HG02610 (cell line): ENCODE measurements around the gene RPL13.

Experiments used
- ATAC-seq: cut with Tn5 transposase; IDR thresholded peaks from one replicate; pipeline ENCODE4 v1.9.1; 2021; ENCODE audit warnings: mild to moderate bottlenecking, moderate library complexity; ENCODE audit not compliant: unreplicated experiment

RPL13 gene

GRCh38 chr16:89544713-89545043 lies 15.8 kb upstream of the RPL13 start:
- ATAC-seq, result no peak

- no peak for ATAC-seq
Observed at GRCh38 chr16:89545044-89545830, 15.2 kb upstream of the RPL13 start.

GRCh38 chr16:89545831-89546574 lies 14.5 kb upstream of the RPL13 start:
- no peak for ATAC-seq

- no peak for ATAC-seq
Observed at GRCh38 chr16:89546781-89547180, 13.7 kb upstream of the RPL13 start.

- ATAC-seq, result no peak
Observed at GRCh38 chr16:89547291-89547690, 13.2 kb upstream of the RPL13 start.

GRCh38 chr16:89547860-89548259 lies 12.6 kb upstream of the RPL13 start:
- no peak for ATAC-seq

GRCh38 chr16:89548344-89549006 lies 12.0 kb upstream of the RPL13 start:
- ATAC-seq, result no peak

- ATAC-seq, result no peak
Observed at GRCh38 chr16:89549007-89549700, 11.3 kb upstream of the RPL13 start.

- no peak for ATAC-seq
Observed at GRCh38 chr16:89550421-89551007, 10.0 kb upstream of the RPL13 start.

GRCh38 chr16:89552329-89552728 lies 8.2 kb upstream of the RPL13 start:
- no peak for ATAC-seq

GRCh38 chr16:89552913-89553312 lies 7.6 kb upstream of the RPL13 start:
- ATAC-seq, result no peak

- no peak for ATAC-seq
Observed at GRCh38 chr16:89553733-89554132, 6.7 kb upstream of the RPL13 start.

GRCh38 chr16:89554343-89554742 lies 6.1 kb upstream of the RPL13 start:
- ATAC-seq, result no peak

- ATAC-seq, result no peak
Observed at GRCh38 chr16:89555265-89555664, 5.2 kb upstream of the RPL13 start.

- no peak for ATAC-seq
Observed at GRCh38 chr16:89555780-89556179, 4.7 kb upstream of the RPL13 start.

GRCh38 chr16:89556750-89557689 lies 3.5 kb upstream of the RPL13 start:
- ATAC-seq, result no peak

- no peak for ATAC-seq
Observed at GRCh38 chr16:89557690-89558490, 2.6 kb upstream of the RPL13 start.

GRCh38 chr16:89561142-89561883 lies 831 bp downstream of the RPL13 start:
- no peak for ATAC-seq
